Lower leg skin (tissue), 3 donors: ENCODE results near the gene HAGH.

Experiments
- CTCF ChIP-seq, 3 donors: fragments of 450-650 bp; IDR thresholded peaks; one replicate each; pipeline ENCODE4 v1.5.1; 2016; ENCODE audit warnings: antibody characterized with exemption in 3 of 3, mild to moderate bottlenecking in 3 of 3, moderate library complexity in 2 of 3
- POLR2A ChIP-seq, 2 donors: fragments of 450-650 bp; IDR thresholded peaks; one replicate each; pipeline ENCODE4 v1.6.1; 2016 to 2017; ENCODE audit warnings: antibody characterized with exemption in 2 of 2, mild to moderate bottlenecking in 1 of 2, moderate library complexity in 1 of 2

GRCh38 chr16:1788095-1788707 is 38.4 kb downstream of the HAGH start:
- TF ChIP-seq CTCF (IDR thresholded peaks at IDR 0.05) (no peak), POLR2A (IDR thresholded peaks at IDR 0.05) (no peak)
